ENCODE results near the gene C10orf90.

Gene C10orf90

GRCh38 chr10:126536656-126537055 is 133.8 kb downstream of the C10orf90 start:
- no peak for DNase-seq

DNA sequence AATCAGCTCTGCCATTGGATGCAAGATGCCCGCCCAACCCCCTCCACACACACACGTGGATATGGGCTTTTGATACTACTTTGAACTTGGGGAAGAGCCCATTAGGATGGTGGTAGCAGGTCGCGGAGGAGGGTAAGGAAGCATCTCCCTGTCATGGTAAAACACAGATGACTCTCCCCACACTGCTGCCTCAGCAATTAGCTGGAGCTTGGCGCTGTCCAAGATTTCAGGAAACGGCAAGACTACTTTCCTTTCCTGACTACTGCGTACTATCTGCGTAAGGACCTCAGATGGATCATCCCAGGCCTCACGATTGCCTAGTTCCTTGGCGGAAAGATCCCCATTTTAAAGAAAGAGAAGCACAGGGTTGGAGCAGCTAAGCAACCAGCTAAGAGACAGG is 134.3 kb downstream of the C10orf90 start:
- no peak for DNase-seq

DNA sequence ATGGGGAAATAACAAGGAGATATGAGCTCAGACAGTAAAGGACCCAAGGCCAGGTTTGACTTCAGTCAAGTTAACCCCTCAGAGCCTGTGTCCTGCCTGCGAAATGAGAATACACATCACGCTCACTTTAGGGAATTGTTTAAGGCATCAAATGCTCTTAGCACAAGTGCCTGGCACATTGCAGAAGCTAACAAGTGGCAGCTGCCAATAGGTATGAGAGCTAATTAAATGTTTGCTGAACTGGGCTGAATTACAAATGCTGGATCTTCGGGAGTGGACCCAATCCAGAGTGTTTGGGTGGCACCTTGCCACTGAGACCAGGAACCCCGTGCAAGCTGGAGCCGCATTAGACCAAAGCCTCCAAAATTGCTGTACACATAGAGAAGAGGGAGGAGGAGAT is 136.8 kb downstream of the C10orf90 start:
- DNase-seq, result no peak

GRCh38 chr10:126528315-126528835 is 142.1 kb downstream of the C10orf90 start:
- no peak for DNase-seq

GRCh38 chr10:126527645-126528314 is 142.7 kb downstream of the C10orf90 start:
- no peak for DNase-seq

GRCh38 chr10:126525326-126525725 is 145.2 kb downstream of the C10orf90 start:
- DNase-seq, result no peak

DNA sequence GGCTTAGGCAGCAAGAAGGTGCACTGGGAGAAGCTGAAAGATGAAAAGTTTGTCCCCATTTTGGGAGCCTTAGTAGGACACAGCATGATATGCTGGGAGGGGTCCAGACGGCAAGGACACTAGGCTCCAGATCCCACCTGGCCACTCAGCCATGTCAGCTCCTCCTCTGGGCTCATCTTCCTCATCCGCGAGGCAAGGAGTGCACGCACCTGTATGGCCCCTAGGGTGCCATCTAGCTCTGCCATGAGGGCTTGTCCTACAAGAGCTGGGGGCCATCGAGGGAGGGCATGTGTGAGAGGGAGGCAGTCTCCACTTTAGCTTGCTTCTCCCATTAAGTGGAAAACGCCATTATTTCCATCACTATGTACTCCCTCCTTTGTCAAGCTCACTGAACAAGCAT is 146.0 kb downstream of the C10orf90 start:
- no peak for DNase-seq

- no peak for DNase-seq
Observed at GRCh38 chr10:126523071-126523470, 147.4 kb downstream of the C10orf90 start.

GRCh38 chr10:126521399-126521798 is 149.1 kb downstream of the C10orf90 start:
- no peak for DNase-seq

DNA sequence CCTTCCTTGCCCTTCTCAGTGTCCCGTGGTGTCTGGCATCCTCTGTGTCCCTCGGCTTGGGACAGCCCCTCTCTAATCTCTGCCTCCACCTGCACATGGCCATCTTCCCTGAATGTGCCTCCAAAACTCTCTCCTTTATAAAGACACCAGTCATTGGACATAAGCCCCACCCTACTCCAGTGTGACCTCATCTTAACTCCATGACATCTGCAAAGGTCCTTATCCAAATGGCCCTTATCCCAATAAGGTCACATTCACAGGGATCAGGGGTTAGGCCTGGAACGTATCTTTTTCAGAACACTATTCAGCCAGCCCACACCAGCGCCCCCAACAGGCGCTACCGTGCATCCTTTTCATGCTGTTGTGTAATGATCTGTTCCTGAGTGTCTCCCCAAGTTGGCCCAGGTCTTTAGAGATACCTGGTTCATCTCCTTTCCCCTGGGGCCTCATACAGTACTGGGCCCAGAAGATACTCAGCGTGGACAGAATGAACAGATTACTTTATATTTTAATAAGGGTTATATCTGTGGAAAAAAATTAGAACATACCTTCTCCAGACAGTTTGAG is 149.7 kb downstream of the C10orf90 start:
- DNase-seq, result no peak

DNA sequence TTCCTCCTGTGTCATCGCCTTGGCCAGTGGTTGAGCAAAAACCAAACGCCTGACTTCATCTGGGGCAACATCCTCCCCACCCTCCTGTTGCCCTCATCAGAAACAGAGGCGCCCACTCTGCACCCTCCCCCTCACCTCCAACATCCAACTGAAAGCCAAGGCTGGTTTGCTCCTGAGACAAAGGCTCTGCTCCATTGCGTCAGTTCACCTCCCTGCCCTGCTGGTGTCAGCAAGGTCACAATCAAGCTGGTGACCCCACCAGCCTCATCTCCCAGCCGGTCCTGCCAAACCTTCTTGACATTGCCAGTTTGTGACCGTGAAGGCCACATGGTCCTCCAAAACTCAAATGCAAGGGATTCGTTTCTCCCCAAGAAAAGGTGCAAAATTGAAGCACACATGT is 150.5 kb downstream of the C10orf90 start:
- DNase-seq, result no peak

DNA sequence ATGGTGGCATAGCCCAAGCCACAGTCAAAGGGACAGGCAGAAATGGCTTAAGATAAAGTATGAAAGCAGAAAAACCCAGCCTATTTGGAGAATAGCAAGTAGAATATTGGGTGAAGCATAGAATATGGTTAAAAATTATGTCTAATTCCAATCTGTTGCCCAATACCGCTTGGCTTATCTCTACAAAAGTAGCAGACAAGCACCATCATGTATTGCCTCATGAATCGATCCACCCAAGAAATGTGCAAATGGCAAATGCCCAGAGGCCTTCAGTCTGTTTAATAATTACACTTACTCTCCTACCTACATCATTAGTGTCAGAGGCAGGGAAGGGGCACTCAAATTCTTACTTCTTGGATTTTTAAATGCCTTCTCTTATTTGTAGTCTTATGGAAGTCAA is 151.3 kb downstream of the C10orf90 start:
- DNase-seq, result no peak

DNA sequence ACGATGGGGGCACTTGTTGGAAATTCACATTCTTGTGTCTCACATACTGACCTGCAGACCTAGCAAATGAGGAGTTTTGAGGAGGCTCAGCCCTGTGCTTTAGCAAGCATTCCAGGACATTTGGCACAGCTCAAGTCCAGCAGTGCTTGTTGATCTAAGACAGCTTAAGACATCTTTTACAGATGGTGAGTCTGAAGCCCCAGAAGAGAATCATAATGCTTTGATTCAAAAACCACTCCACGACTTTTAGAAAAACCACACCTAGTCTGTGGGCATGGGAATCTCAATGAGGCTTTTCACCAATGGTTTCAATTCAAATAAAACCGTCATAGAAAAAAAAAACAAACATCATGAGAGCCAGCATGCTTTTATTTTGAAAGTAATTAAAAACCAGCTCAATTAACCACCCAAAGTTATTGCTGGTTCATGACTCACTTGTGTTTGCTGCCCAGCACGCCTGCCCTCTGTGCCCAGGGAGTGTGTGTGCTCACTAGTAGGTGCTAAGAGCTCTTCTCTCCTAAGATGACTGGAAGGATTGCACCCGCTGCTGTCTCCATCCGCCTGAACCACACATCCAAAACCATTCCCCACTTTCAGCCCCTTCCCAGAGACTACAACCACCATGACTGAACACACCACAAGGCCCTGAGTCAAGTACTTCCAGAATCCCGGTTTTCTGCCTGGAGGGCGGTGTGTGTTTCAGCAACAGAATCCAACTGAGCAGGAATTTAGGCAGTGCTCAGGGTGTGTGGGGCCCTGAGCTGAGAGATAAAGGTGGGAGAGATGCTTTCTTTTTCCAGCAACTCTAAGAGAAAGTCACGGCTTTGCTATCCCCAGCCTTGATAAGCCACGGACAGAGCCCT is 152.0 kb downstream of the C10orf90 start:
- DNase-seq, result no peak

DNA sequence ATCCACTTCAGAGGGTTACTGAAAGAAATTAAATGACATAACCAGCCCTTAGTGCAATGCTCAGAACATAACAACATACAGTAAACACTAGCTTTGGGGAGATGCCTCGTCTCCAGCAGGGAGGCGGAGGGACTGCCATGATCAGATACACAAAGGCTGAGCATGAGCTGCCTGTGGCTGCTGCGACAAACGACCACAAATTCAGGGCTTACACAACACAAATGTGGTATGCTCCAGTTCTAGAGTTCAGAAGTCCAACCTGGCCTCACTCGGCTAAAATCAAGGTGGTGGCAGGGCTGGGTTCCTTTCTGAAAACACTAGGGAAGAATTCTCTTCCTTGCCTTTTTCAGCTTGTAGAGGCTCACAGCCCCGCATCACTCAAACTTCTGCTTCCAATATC is 154.0 kb downstream of the C10orf90 start:
- DNase-seq, result no peak

DNA sequence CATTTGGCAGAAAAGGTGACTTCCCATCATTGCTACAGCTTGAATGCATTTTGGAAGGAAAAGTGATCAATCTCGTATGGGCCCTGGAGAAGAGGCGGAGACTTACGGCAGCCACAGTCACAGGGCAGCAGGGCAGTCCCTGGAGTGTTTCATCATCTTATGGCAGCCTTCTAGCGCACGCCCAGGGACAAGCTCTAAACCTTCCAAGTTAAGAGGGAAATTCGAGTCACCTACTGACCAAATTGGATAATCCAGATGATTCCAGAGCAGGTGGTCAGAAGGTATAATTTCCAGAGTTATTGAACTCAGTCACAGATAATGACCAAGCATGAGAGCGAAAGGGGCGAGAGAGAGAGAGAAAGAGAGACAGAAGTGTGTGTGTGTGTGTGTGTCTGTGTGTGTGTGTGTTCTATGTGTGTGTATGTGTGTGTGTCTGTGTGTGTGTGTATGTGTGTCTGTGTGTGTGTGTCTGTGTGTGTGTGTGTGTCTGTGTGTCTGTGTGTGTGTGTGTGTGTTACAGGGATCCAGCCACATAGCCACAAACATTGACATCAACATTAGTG is 158.5 kb downstream of the C10orf90 start:
- DNase-seq, result no peak

DNA sequence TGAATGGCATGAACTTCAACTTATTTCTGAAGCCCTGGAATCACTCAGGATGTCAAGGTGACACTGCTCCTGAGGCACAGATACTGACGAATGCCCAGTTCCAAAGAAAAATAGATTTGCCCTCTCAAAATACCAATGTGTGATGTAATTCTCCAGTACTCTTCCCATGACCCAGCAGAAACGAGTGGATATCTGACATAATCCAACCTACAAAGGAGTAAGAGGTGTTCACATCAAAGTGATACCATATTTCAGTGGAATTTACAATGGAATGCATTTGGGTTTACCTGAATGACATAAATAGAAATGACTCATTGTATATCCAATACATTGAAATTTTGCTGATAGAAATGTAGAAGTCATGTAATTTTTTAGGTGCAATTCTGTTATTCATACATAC is 161.3 kb downstream of the C10orf90 start:
- no peak for DNase-seq

GRCh38 chr10:126508535-126509040 is 161.9 kb downstream of the C10orf90 start:
- DNase-seq, result no peak

DNA sequence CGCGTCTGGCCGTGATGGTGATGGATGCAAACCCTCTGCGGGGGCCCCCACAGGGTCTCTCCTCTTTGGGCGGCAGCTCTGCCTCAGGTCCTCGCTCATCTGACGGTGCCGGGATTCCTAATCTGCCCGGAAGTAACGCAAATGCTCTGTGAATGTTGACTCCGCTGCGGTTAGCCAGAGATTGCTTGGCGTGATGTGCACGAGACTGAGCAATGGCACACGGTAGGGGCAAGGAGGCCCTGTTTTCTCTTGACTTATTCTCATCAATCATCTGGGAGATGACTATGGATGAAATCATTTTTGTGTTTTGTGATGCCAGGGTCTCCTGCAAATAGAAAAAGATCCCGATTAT is 165.8 kb downstream of the C10orf90 start:
- no peak for DNase-seq

- DNase-seq, result peak; percentile 33 to 57
Observed at GRCh38 chr10:126504063-126504760, 166.3 kb downstream of the C10orf90 start.

- no peak for DNase-seq
Observed at GRCh38 chr10:126503392-126504062, 167.0 kb downstream of the C10orf90 start.

GRCh38 chr10:126502441-126502840 is 168.1 kb downstream of the C10orf90 start:
- no peak for DNase-seq

DNA sequence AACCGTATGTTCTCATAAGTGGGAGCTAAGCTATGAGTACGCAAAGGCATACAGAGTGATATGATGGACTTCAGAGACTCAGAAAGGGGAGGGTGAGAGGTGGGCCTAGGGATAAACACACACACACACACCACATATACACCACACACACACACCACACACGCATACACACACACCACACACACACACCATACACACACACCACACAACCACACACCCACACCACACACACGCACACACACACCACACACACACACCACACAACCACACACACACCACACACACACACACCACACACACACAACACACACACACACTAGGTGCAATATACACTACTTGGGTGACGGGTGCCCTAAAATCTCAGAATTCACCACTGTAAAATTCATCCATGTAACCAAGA is 168.7 kb downstream of the C10orf90 start:
- DNase-seq, result no peak

Measured in inflammatory macrophage treated with lipopolysaccharide for 1 hour (primary cell).